HEK293T (cell line): Measurements from ENCODE around the gene ARHGAP40.

Experiments used
- CTBP1 ChIP-seq: fragments of 450-650 bp; IDR thresholded peaks from 2 replicates; pipeline ENCODE4 v1.6.1; 2016; ENCODE audit warnings: borderline replicate concordance
- PKNOX1 ChIP-seq: fragments of 450-650 bp; IDR thresholded peaks from 2 replicates; pipeline ENCODE4 v1.6.1; 2016
- SP1 ChIP-seq: fragments of 450-650 bp; IDR thresholded peaks from 2 replicates; pipeline ENCODE4 v1.6.1; 2017
- ZNF384 ChIP-seq: fragments of 450-650 bp; IDR thresholded peaks from 2 replicates; pipeline ENCODE4 v1.6.1; 2016

GRCh38 chr20:38584099-38584763 is 17.4 kb upstream of the ARHGAP40 start:
- TF ChIP-seq CTBP1 = no peak
- no peak for TF ChIP-seq ZNF384
- no peak for TF ChIP-seq SP1
- no peak for TF ChIP-seq PKNOX1
